OCI-LY3 (cell line): ENCODE measurements around the gene GSE1.

Experiments used
- H2AFZ ChIP-seq: fragments of 200-600, 300-600 bp; shearing (Covaris generic); 2 replicates; pipeline ENCODE4 v1.6.0; 2014; ENCODE audit warnings: antibody characterized with exemption, low read depth, low read length
- H3K27ac ChIP-seq: fragments of 200-600, 300-600 bp; sonication (generic); 2 replicates; pipeline ENCODE4 v1.5.1; 2014; ENCODE audit warnings: mild to moderate bottlenecking, low read length, moderate library complexity, mixed read lengths
- H3K27me3 ChIP-seq: fragments of 200-600, 300-600 bp; sonication (generic); 2 replicates; pipeline ENCODE4 v1.6.1; 2014; ENCODE audit warnings: low read depth, low read length, mixed read lengths
- H3K36me3 ChIP-seq: fragments of 200-600, 300-600 bp; sonication (generic); replicated peaks from 2 replicates; pipeline ENCODE3; 2014; ENCODE audit warnings: low read depth, low read length, mixed read lengths
- H3K4me1 ChIP-seq: fragments of 300-600, 200-600 bp; sonication (generic); 2 replicates; pipeline ENCODE4 v1.6.1; 2014; ENCODE audit warnings: low read length, mixed read lengths
- H3K4me2 ChIP-seq: fragments of 200-600, 300-600 bp; sonication (generic); 2 replicates; pipeline ENCODE4 v1.6.1; 2014; ENCODE audit warnings: low read length, mixed read lengths
- H3K4me3 ChIP-seq: fragments of 300-600, 200-600 bp; sonication (generic); 2 replicates; pipeline ENCODE4 v1.5.1; 2014; ENCODE audit warnings: antibody characterized with exemption, mild to moderate bottlenecking, low read length, moderate library complexity
- H3K79me2 ChIP-seq: fragments of 300-600, 200-600 bp; shearing (Covaris generic); 2 replicates; pipeline ENCODE4 v1.6.1; 2014; ENCODE audit warnings: mild to moderate bottlenecking, low read length, mixed read lengths
- H3K9ac ChIP-seq: fragments of 300-600, 200-600 bp; shearing (Covaris generic); 2 replicates; pipeline ENCODE4 v1.6.0; 2014; ENCODE audit warnings: mild to moderate bottlenecking, low read length, moderate library complexity
- H3K9me3 ChIP-seq: fragments of 200-600, 300-600 bp; shearing (Covaris generic); 2 replicates; pipeline ENCODE4 v1.6.1; 2014; ENCODE audit warnings: low read length, mixed read lengths; ENCODE audit not compliant: insufficient read depth
- H4K20me1 ChIP-seq: fragments of 200-600, 300-600 bp; sonication (generic); 2 replicates; pipeline ENCODE4 v1.6.1; 2016; ENCODE audit warnings: low read length, mixed read lengths; ENCODE audit not compliant: insufficient read depth
- CTCF ChIP-seq: fragments of 200-600, 300-600 bp; sonication (generic); IDR thresholded peaks from 2 replicates; pipeline ENCODE4 v1.5.1; 2014; ENCODE audit warnings: antibody characterized with exemption, low read length, low read depth
- EZH2phosphoT487 ChIP-seq: fragments of 200-600 bp; shearing (Covaris generic); IDR thresholded peaks from 2 replicates; pipeline ENCODE4 v1.6.1; 2018; ENCODE audit warnings: antibody characterized with exemption, mixed run types, low read depth

Gene GSE1

GRCh38 chr16:85610059-85610445, 3.1 kb upstream of the GSE1 start:
- Histone ChIP-seq H3K4me1 (peaks cover 34% of the 10 kb centered on the region), H4K20me1 (peaks cover 77% of the 10 kb centered on the region), H3K79me2 (peaks cover 18% of the 10 kb centered on the region; the same call in 1 of the 2 replicates), H3K36me3 (peaks cover 3% of the 10 kb centered on the region), H3K4me2 (peak overlapping the region; percentile 96), H3K27ac (no peak overlapping the region), H3K9me3 (no peaks in the 10 kb centered on the region), H2AFZ (no peak overlapping the region), H3K9ac (no peak overlapping the region), H3K4me3 (peak overlapping the region; percentile 27), H3K27me3 (peaks cover 21% of the 10 kb centered on the region)
- TF ChIP-seq CTCF (no peak), EZH2phosphoT487 (no peak)

DNA sequence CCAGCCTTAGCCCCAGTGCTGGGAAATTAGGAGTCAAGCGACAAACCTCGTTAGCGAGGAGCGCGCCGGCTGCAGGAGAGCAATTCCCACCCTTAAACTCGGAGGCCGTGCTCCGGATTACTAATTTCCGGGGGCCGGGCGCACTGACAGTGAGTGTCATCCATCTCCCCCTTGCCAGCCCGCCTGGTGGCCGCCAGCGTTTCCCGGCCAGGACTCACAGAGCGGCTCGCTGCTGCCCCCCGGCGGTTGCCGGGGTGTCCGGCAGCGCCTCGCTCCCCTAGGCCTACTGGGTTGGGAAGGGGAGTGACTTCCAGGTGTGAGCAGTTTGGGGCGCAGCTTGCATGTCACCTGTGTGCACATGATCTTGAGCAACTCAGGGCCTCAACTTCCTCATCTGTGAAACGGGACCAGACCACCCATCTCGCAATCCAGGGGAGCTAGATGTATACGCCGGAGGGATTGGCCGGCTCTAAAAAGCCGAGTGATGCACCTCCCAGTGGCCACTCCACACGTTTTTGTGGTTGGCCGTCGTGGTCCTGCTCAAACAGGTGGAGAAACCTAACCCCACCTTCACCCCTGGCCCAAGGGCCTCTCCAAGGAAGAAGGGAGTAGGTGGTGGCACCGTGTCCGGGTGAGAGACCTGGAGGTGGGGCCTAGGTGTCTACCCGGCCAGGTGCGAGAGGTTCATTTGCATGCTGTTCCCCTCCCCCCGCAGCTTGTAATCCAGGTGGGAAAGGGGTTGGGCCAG, 2.5 kb upstream of the GSE1 start:
- Histone ChIP-seq H4K20me1 (peaks cover 77% of the 10 kb centered on the region), H3K4me2 (peak overlapping the region; percentile 96), H3K27ac (no peak overlapping the region), H3K36me3 (peaks cover 3% of the 10 kb centered on the region), H3K4me1 (peaks cover 39% of the 10 kb centered on the region), H3K9me3 (no peaks in the 10 kb centered on the region), H3K27me3 (peaks cover 25% of the 10 kb centered on the region), H3K79me2 (peaks cover 20% of the 10 kb centered on the region; the same call in 1 of the 2 replicates), H3K9ac (no peak overlapping the region), H2AFZ (no peak overlapping the region), H3K4me3 (peak overlapping the region; percentile 85)
- TF ChIP-seq CTCF: peak; percentile 91
- TF ChIP-seq EZH2phosphoT487: no peak

- Histone ChIP-seq H3K36me3 (peaks cover 3% of the 10 kb centered on the region), H3K9me3 (no peaks in the 10 kb centered on the region), H3K4me3 (peak overlapping the region; percentile 85), H3K27me3 (peaks cover 25% of the 10 kb centered on the region), H2AFZ (no peak overlapping the region), H3K9ac (peak overlapping the region; percentile 43), H3K4me1 (peaks cover 44% of the 10 kb centered on the region), H4K20me1 (peaks cover 75% of the 10 kb centered on the region), H3K4me2 (peak overlapping the region; percentile 96), H3K79me2 (peaks cover 17% of the 10 kb centered on the region; the same call in 1 of the 2 replicates), H3K27ac (no peak overlapping the region)
- no peak for TF ChIP-seq CTCF
- no peak for TF ChIP-seq EZH2phosphoT487
These were observed 2.0 kb upstream of the GSE1 start for GRCh38 chr16:85611194-85611443.

GRCh38 chr16:85611444-85612190, 1.5 kb upstream of the GSE1 start:
- Histone ChIP-seq H3K4me1 (peaks cover 49% of the 10 kb centered on the region), H3K9ac (peak overlapping the region; percentile 43), H2AFZ (no peak overlapping the region)

More at GRCh38 chr16:85611444-85612190, 1.5 kb upstream of the GSE1 start:
- Histone ChIP-seq H3K79me2 (peaks cover 16% of the 10 kb centered on the region; the same call in 1 of the 2 replicates), H3K27me3 (peaks cover 25% of the 10 kb centered on the region), H3K36me3 (no peaks in the 10 kb centered on the region), H3K4me2 (peak overlapping the region; percentile 96), H4K20me1 (peaks cover 75% of the 10 kb centered on the region), H3K4me3 (peak overlapping the region; percentile 85), H3K27ac (no peak overlapping the region), H3K9me3 (no peaks in the 10 kb centered on the region)
- TF ChIP-seq CTCF (no peak), EZH2phosphoT487 (no peak)
